Midbrain (tissue), 1 donor: Measurements from ENCODE around the gene SLC10A2.

Experiments
- DNase-seq: peaks from one replicate; lab custom pipeline; 2025; lab: John Stamatoyannopoulos, UW

The SLC10A2 gene

GRCh38 chr13:103046676-103047075 is 19.5 kb downstream of the SLC10A2 start:
- DNase-seq: no peak

- no peak for DNase-seq
These were observed 22.2 kb downstream of the SLC10A2 start for GRCh38 chr13:103044056-103044455.

- no peak for DNase-seq
These were observed 26.2 kb downstream of the SLC10A2 start for GRCh38 chr13:103040006-103040405.

DNA sequence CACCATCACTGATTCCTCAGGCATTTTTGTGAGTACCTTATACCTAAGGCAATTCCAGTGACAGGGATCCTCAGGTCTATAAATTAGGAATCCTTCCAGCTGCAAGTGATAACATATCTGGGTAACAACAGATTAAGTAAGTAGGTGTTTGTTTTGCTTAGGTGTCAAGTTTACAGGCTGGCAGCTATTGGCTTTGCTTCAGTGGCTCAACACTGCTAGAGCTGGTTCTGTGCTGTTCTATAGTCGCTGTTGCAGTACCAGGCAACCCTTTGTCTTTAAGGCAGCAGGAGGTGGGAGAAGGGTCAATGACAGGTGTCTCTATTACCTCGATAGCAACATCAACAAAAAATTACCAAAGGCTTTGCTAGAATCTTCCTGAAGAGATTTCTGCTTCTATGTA is 27.0 kb downstream of the SLC10A2 start:
- DNase-seq: no peak

DNA sequence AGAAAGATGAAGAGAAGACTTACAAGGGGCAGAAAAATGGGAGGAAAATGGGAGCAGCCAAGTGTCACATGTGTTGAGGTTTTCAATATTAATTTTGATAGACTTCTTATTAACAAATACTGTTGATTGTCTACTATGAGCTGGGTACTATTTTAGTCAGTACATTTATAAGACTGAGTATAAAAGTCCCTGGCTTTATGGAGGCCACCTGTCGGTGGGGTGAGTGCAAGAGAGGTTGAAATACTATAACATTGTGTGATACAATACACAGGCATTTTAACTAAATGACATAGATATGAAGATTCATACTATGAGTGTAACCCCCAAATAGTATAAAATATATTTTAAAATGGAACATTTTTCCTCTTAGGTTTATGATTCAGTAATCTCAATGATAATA is 29.9 kb downstream of the SLC10A2 start:
- no peak for DNase-seq

DNA sequence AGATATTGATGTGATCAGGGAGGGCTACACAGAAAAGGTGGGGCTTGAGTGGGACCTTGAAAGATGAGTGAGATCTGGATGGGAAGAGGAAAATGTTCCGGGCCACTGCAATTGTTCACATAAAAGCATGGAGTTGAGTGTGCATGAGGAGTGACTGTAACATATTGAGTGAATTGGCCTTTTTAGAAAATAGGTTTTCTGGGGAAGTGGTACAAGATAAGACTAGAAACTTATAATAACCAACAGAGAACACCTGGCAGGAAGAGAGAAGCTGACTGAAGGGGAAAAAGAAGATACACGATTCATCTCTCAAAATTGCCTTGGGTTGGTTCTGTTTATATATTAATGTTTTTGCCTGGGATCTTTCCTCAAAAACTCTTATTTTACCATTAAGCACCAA is 32.2 kb downstream of the SLC10A2 start:
- DNase-seq: no peak

- DNase-seq: no peak
These were observed 34.8 kb downstream of the SLC10A2 start for GRCh38 chr13:103031332-103031873.

DNA sequence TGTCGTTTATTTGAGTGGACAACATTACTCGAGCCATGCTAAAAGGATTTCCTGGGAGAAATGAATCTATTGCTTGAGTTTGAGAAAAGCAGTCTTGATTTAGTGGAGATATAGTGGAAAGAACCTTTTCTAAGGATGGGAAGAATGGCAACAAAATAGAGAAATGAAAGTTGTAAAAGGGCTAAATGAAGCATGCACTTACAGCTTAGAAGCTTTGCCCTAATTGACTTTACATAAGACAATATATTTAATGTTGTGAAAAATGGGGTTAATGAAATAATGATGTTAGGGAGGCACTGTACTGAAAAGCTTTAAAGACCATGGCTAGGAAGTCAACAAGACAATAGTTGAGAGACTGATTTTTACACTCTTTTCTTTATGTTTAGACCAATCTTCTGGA is 35.4 kb downstream of the SLC10A2 start:
- DNase-seq: no peak

- no peak for DNase-seq
These were observed 36.4 kb downstream of the SLC10A2 start for GRCh38 chr13:103029798-103030197.

DNA sequence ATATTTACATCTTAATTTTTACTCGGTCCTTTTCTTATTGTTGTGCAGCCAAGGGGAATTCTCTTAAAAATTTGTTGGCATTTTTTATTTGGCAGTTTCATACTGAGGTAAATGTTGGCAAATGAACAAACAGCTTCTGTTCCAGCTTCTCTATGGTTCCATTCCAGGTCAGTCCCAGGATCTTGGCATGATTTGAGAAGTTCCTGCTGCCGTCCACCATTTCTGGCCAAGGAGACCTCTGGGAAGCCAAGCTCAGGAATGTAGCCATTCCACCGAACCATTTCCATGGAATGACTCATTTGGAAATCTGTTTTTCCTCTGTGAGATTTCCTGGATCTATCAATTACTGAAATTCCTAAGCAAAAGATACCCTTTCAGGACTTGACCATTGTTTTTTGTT is 43.9 kb downstream of the SLC10A2 start:
- no peak for DNase-seq

DNA sequence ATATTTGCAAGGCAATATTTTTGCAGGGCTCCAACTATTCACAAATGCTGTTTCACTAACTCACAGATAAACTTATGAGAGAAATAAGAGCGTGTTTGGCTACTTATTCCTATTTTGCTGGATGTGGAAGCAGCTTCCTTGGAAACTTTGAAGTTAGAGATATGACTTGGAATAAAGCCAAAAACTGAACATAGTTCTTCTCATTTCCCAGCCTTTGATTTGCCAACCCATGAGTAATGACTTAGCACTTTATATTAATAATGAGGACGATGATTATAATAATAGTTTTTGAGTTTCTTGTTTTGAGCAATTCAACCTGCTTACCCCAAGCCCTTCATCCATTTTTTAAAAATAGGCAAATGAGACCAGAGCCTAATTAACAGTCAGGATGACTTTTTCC is 47.7 kb downstream of the SLC10A2 start:
- DNase-seq: no peak

DNA sequence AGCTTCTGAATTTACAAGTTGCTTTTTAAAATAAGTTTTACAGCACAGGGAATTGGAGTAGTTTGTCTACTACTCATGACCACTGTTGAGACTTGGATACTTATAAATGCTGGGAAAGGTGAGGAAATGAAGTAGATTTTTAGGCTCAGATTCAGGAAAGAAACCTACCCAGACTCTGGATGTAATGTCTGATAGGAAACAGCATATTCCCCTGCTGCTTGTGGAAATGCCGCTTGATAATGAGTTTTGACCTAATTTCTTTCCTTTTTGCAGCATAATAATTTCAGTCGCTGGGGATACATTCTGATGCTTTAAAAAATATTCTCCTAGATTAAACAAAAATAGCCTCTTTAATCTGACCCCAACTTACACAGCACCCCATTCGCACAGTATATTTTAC is 53.6 kb downstream of the SLC10A2 start:
- DNase-seq: no peak

DNA sequence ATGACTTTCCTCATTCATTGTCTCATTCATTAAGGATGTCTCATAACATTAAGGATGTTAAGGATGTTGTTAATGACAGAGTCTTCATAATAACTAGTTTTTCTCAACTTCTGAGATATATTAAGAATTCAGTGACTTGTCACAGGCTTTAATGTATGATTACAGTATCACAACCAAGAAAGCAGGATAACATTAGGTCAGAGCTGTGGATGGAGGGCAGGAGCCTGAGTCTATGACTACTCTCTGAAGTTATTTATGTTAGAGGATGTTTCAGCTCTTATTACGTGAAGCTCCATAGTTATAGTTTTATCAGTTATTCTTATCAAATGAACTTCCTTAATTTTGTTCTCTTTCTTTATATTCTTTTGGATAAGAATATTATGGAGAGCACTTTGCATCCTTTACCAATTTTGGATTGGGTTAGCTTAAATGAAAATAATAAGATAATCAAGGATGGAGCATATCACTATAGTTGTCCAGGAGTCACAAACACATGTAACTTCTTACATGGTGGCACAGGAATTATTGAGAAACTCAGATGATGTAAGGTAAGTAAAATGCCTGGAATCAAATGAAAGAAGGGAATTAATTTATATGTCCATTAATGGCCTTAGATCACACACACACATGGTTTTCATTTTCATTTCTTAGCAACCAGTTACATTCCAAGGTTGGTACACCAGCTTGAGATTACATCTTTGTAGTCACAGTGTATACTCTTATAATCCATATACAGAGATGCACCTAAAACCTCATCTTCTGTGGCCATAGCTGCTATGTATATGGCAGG is 57.0 kb downstream of the SLC10A2 start:
- DNase-seq: no peak

- no peak for DNase-seq
These were observed 58.8 kb downstream of the SLC10A2 start for GRCh38 chr13:103007427-103007762.

GRCh38 chr13:103006641-103007426 is 59.4 kb downstream of the SLC10A2 start:
- no peak for DNase-seq

DNA sequence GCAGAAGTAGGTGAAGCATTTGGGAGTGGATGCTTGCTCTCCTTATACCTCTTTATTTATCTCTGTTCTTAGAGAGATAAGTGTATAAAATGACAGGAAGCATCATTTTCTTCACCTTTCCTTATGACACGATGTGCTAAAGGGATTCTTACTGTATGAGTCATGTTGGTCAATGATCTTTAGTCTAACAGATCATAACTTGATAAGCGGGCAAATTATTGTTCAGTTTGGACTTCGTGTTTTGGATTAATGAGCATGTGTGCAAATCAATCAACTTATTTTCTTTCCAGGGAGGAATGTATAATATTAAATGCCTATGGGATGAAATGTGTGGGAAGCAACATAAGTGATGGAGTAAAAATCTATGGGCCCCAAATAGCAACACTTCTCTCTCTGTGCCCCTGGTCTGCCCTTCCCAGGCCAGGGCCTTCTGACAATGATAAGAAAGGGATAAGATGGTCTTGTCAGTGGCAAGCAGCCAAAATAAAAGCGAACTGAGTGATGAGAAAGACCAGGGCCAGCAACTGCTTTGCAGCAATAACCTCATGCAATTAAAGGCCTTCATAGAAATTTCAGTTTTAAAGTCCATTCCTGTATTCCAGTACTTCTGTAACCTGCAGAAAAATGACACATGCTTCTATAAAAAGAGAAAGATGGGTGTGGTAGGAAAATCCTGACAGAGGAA is 61.4 kb downstream of the SLC10A2 start:
- DNase-seq: no peak

GRCh38 chr13:103003631-103004030 is 62.6 kb downstream of the SLC10A2 start:
- no peak for DNase-seq

DNA sequence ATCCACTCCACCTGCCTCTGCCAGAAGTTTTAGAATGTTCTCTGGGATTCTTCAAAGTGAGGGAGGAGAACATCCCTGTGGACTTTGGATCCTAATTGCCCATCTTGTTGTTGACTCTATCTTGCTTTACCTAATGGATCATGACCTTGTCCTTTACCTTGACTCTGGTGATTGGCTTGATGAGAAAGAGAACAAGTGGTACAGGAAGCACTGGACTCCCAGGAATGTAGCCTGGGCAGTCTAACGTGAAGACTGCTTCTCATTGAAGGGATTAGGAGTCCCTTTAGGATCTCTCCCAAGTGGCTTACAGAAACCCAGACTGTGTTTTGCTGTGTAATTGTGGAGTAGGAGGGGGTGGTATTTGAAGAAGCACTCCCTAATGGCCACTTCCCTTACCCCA is 63.9 kb downstream of the SLC10A2 start:
- no peak for DNase-seq

DNA sequence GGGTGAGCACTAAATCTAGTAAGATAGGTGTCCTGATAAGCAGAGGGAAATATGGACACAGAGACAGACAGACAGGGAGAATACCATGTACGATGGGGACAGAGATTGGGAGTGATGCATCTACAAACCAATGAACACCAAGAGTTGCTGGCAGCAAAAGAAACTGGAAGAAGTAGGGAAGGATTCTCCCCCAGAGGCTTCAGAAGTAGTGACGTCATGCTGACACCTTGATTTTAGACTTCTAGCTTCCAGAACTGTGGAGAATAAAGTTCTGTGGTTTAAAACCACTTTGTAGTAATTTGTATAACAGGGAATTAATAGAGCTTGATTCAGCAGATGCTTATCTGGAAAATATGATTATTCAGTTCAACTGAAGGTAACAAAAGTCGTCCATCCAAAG is 66.1 kb downstream of the SLC10A2 start:
- no peak for DNase-seq

GRCh38 chr13:102999499-102999898 is 66.7 kb downstream of the SLC10A2 start:
- no peak for DNase-seq
